Tibial artery (tissue), 4 donors: ENCODE results near the gene ARL3.
"Not testable (repeated sequence)": the region's sequence is repeated elsewhere in the genome, so short reads cannot be mapped to it uniquely, and the experiment has no call there.

ENCODE experiments used
- DNase-seq, 2 donors: peaks; one replicate each; pipeline ENCODE4 v3.0.0-alpha.2; 2019
- H3K27ac ChIP-seq, 2 donors: fragments of 200-600 bp; sonication (generic) in 1 of 2; 1 replicate in 1 of 2; 2 replicates in 1 of 2; pipeline ENCODE4 v1.5.1; 2018 to 2019; ENCODE audit warnings: mild to moderate bottlenecking in 1 of 2
- H3K27me3 ChIP-seq, 2 donors: fragments of 200-600 bp; sonication (generic) in 1 of 2; one replicate each; pipeline versions ENCODE4 v1.5.1 to v1.6.0; 2016 to 2019
- H3K36me3 ChIP-seq, 3 donors: fragments of 200-600 bp; sonication (generic) in 2 of 3; one replicate each; pipeline ENCODE4 v1.5.1; 2016 to 2019; ENCODE audit warnings: mild to moderate bottlenecking in 2 of 3
- H3K4me1 ChIP-seq, 4 donors: fragments of 200-600 bp; sonication (generic) in 2 of 4; 1 replicate in 3 of 4; 2 replicates in 1 of 4; pipeline ENCODE4 v1.5.1; 2016 to 2019
- H3K4me3 ChIP-seq, 2 donors: fragments of 200-600 bp; sonication (generic) in 1 of 2; 1 replicate in 1 of 2; 2 replicates in 1 of 2; pipeline ENCODE4 v1.5.1; 2018 to 2019; ENCODE audit warnings: mild to moderate bottlenecking in 2 of 2
- H3K9me3 ChIP-seq, 3 donors: fragments of 200-600 bp; sonication (generic) in 1 of 3; one replicate each; pipeline ENCODE4 v1.5.1; 2016 to 2019
- intact Hi-C: fragments of 100-400 bp; cut with DNase I; formaldehyde crosslinking; loops from one replicate; pipeline ENCODE4 v1.15.0; 2023; ENCODE audit warnings: low total_unique reads
- TF ChIP-seq, protein P1 (sequence below), 2 experiments: fragments of 200-600 bp in 1 of 2; fragments of 450-650 bp in 1 of 2; IDR thresholded peaks; one replicate each; pipeline ENCODE4 v1.5.1; 2017 to 2019; ENCODE audit warnings: antibody characterized with exemption in 2 of 2, mild to moderate bottlenecking in 1 of 2, moderate library complexity in 1 of 2

Gene ARL3

DNA sequence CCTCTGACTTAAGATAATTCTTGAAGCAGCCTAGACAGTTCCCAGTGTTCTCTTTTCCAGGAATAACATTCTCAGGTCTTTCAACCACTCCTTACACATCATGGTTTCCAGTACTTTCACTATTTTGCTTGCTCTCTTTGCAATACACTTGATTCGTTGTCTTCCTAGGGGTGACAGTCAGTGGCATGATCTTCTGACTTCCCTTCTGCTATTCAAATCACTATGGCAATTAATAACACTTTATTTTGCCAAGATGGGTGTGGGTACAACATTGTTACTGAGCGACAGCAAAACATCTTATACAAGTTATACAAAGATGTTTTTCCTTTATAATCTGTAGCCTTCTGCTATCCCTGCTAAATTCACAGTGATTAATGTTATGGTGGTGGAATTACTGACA lies 15.3 kb downstream of the ARL3 start:
- Histone ChIP-seq H3K4me3 (no peak overlapping the region), H3K36me3 (peaks cover 32 to 53% (median 33%) of the 10 kb centered on the region in 3 donors)
- DNase-seq, result no peak

DNA sequence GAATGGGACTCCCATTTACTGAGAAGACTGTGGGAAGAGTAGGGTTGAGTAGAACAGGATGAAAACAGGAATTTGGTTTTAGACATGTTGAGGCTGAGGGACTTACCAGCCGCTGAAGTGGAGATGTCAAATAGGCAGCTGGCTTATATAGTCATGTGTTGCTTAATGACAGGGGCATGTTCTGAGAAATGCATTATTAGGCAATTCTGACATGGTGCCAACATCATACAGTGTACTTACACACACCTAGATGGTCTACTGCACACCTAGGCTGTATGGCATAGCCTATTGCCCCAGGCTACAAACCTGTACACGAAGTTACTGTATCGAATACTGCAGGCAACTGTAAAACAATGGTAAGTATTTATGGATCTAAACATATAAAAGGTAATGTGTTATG lies 17.5 kb downstream of the ARL3 start:
- TF ChIP-seq, protein P1, sequence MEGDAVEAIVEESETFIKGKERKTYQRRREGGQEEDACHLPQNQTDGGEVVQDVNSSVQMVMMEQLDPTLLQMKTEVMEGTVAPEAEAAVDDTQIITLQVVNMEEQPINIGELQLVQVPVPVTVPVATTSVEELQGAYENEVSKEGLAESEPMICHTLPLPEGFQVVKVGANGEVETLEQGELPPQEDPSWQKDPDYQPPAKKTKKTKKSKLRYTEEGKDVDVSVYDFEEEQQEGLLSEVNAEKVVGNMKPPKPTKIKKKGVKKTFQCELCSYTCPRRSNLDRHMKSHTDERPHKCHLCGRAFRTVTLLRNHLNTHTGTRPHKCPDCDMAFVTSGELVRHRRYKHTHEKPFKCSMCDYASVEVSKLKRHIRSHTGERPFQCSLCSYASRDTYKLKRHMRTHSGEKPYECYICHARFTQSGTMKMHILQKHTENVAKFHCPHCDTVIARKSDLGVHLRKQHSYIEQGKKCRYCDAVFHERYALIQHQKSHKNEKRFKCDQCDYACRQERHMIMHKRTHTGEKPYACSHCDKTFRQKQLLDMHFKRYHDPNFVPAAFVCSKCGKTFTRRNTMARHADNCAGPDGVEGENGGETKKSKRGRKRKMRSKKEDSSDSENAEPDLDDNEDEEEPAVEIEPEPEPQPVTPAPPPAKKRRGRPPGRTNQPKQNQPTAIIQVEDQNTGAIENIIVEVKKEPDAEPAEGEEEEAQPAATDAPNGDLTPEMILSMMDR (IDR thresholded peaks at IDR 0.05), result no peak
- peaks cover 32 to 63% (median 33%) of the 10 kb centered on the region in 3 donors for H3K36me3 ChIP-seq
- no peak for DNase-seq
- H3K4me1 ChIP-seq, result no peaks in the 10 kb centered on the region
- no peak overlapping the region for H3K4me3 ChIP-seq
- H3K27me3 ChIP-seq, result no peaks in the 10 kb centered on the region
- intact Hi-C loops, result no loop called here
- H3K9me3 ChIP-seq, result no peaks in the 10 kb centered on the region
- no peak overlapping the region for H3K27ac ChIP-seq

More for the DNA sequence above, 15.3 kb downstream of the ARL3 start:
- Histone ChIP-seq H3K4me1 (no peaks in the 10 kb centered on the region), H3K27me3 (no peaks in the 10 kb centered on the region), H3K9me3 (no peaks in the 10 kb centered on the region), H3K27ac (no peak overlapping the region)
- intact Hi-C loops, result no loop called here
- TF ChIP-seq, protein P1 (IDR thresholded peaks at IDR 0.05), result no peak

DNA sequence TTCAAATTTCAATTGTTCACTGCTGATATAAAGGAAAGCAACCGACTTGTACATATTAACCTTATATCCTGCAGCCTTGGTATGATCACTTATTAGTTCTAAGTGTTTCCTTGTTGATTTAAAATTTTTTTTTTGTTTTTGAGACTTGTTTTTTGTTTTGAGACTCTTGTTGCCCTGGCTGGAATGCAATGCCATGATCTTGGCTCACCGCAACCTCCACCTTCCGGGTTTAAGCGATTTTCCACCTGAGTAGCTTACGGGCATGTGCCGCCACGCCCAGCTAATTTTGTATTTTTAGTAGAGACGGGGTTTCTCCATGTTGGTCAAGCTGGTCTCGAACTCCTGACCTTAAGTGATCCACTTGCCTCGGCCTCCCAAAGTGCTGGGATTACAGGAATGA lies 18.8 kb downstream of the ARL3 start:
- H3K4me3 ChIP-seq, H3K9me3 ChIP-seq, intact Hi-C loops, H3K4me1 ChIP-seq, H3K27ac ChIP-seq, H3K27me3 ChIP-seq, DNase-seq: not testable (repeated sequence)
- H3K36me3 ChIP-seq, result peaks cover 32 to 67% (median 33%) of the 10 kb centered on the region in 3 donors

DNA sequence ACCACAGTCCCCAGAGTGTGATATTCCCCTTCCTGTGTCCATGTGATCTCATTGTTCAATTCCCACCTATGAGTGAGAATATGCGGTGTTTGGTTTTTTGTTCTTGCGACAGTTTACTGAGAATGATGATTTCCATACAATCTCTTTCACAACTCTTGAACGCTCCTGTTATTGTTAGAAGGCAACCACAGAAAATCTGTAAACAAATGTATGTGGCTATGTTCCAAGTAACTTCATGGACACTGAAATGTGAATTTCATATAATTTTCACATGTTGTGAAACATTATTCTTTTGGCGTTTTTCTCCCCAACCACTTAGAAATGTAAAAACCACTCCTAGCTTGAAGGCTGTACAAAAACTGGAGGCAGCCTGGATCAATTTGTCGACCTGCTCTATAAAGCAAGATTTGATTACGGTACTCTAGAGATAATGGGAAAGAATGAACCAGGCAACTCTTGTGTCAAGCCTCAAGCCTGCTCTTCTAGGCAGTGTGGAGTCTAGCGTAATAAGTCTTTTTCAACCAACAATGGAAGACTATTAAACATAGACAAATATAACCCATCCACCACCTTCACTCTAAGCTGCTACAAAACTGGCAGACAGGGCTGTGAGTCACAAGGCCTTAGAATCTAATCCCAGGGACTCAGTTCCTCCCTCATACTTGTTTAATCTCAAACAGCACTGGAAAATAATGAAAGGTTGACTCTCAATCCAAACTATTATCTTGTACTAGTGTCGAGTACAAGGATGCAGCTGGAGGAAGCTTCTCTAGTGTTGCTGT lies 22.7 kb downstream of the ARL3 start:
- Histone ChIP-seq H3K4me1 (no peaks in the 10 kb centered on the region), H3K27me3 (no peaks in the 10 kb centered on the region), H3K36me3 (peaks cover 6 to 58% (median 19%) of the 10 kb centered on the region in 3 donors), H3K9me3 (no peaks in the 10 kb centered on the region), H3K27ac (no peak overlapping the region), H3K4me3 (no peak overlapping the region)
- intact Hi-C loops, result no loop called here
- TF ChIP-seq, protein P1 (IDR thresholded peaks at IDR 0.05), result no peak
- no peak for DNase-seq

DNA sequence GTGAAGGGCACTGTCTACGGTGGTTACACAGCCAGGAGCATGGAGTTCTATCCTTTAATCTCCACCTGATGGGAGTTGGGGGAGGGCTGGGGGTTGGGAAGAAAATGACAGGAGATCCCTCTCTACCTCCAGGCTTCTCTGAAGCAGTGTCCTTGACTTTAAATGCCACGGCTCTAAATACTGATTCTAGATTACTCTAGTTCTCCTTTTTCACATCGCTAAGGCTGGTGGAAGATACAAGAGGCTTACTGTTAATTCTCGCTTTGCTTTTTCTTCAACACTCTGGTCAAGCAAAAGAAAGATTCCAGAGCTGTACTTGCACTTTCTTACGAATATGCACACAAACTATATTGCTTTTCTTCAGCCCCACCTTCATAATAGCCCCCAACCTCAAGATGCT lies 30.5 kb downstream of the ARL3 start:
- H3K4me1 ChIP-seq, result peaks cover 0 to 7% (median 5%) of the 10 kb centered on the region in 4 donors
- H3K9me3 ChIP-seq, result no peaks in the 10 kb centered on the region
- intact Hi-C loops, result no loop called here
- H3K27me3 ChIP-seq, result no peaks in the 10 kb centered on the region
- TF ChIP-seq, protein P1 (IDR thresholded peaks at IDR 0.05), result no peak
- no peak overlapping the region for H3K4me3 ChIP-seq
- H3K27ac ChIP-seq, result no peak overlapping the region
- H3K36me3 ChIP-seq, result peaks cover 9 to 70% (median 22%) of the 10 kb centered on the region in 3 donors
- DNase-seq, result no peak

DNA sequence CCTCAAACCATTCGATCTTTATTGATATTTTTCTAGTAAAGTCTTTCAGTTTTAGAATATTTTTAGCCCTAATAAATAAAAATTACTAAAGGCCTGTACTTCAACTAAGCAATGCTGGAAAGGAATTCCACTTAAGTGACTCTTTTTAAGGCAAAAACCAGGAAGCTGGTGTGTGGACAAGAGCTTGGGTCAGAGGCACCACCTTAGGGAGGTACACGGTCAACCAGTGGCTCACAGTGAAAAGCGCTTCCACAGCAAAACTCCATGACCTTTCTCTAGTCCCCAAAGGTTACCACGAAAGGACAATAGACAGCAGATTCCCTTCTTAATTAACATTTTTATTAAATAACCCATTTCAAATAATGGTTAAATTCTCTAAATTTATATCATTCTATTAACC lies 31.2 kb downstream of the ARL3 start:
- no peak for DNase-seq
- intact Hi-C loops, result no loop called here
- TF ChIP-seq, protein P1 (IDR thresholded peaks at IDR 0.05), result no peak
- H3K9me3 ChIP-seq, result no peaks in the 10 kb centered on the region
- H3K4me1 ChIP-seq, result peaks cover 0 to 10% (median 6%) of the 10 kb centered on the region in 4 donors
- no peak overlapping the region for H3K4me3 ChIP-seq
- H3K27me3 ChIP-seq, result no peaks in the 10 kb centered on the region
- peaks cover 6 to 62% (median 19%) of the 10 kb centered on the region in 3 donors for H3K36me3 ChIP-seq
- no peak overlapping the region for H3K27ac ChIP-seq
